Peyer's patch (tissue), 4 donors: Measurements from ENCODE around the gene PBX1. TPM values are rescaled to one million over a fixed set of nuclear protein-coding genes. Genes with fewer than 3 reads are reported as not detected.

Source experiments
- DNase-seq, 3 donors: peaks; one replicate each; pipeline ENCODE4 v3.0.0-alpha.2; 2017 to 2019
- H3K27ac ChIP-seq, 4 donors: fragments of 200-600 bp; sonication (generic); one replicate each; pipeline ENCODE4 v1.5.1; 2016 to 2019
- H3K27me3 ChIP-seq, 2 donors: fragments of 200-600 bp; sonication (generic); one replicate each; pipeline ENCODE4 v1.5.1; 2019
- H3K36me3 ChIP-seq, 3 donors: fragments of 200-600 bp; sonication (generic); one replicate each; pipeline ENCODE4 v1.5.1; 2016 to 2019
- H3K4me1 ChIP-seq, 4 donors: fragments of 200-600 bp; sonication (generic); one replicate each; pipeline ENCODE4 v1.5.1; 2016 to 2019
- H3K4me3 ChIP-seq, 4 donors: fragments of 200-600 bp; sonication (generic); 1 replicate in 3 of 4; 2 replicates in 1 of 4; pipeline ENCODE4 v1.5.1; 2016 to 2019; ENCODE audit warnings: mild to moderate bottlenecking in 1 of 4
- H3K9me3 ChIP-seq, 4 donors: fragments of 200-600 bp; sonication (generic); one replicate each; pipeline ENCODE4 v1.5.1; 2016 to 2019; ENCODE audit warnings: mild to moderate bottlenecking in 1 of 4
- POLR2A ChIP-seq, 2 donors: fragments of 450-650 bp; IDR thresholded peaks; one replicate each; pipeline ENCODE4 v1.5.1; 2017; ENCODE audit warnings: antibody characterized with exemption in 2 of 2, mild to moderate bottlenecking in 2 of 2, moderate library complexity in 2 of 2
- total RNA-seq, 4 donors: library from RNA; depleted of rRNA; stranded (reverse); fragments of >200 nt; gene quantifications; one replicate each; pipeline ENCODE4 v1.1.0, GENCODE V29; 2016
- TF ChIP-seq, protein P1 (sequence below), 6 experiments: fragments of 450-650 bp in 4 of 6; fragments of 200-600 bp in 2 of 6; sonication (generic) in 1 of 6; IDR thresholded peaks; one replicate each; pipeline ENCODE4 v1.5.1; 2017 to 2019; ENCODE audit warnings: antibody characterized with exemption in 6 of 6, mild to moderate bottlenecking in 3 of 6, moderate library complexity in 1 of 6

Gene PBX1
- total RNA-seq, 4 donors from 2014 or later, result 20.6 to 57.5 (median 40.4) TPM

DNA sequence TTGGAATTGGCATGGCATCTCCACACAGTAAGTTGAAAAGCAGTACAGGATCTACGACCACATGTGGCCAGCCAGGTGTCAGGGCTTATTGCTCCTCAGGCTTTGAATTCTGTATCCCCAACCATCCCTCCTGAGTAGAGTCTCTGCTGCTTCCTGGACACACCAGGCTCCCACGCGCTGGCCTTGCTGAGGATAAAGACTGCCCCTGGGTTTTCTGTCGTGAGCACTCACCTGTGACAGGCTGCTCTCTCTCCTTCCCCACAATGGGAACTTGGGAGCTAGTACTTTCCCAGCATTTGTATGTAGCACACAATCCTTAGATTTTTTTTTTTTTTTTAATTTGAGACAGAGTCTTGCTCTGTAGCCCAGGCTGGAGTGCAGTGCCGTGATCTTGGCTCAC is 33.6 kb downstream of the PBX1 start:
- Histone ChIP-seq H3K36me3 (peaks cover 0 to 7% (median 0%) of the 10 kb centered on the region in 3 donors), H3K4me3 (no peak overlapping the region), H3K27me3 (no peaks in the 10 kb centered on the region), H3K27ac (no peak overlapping the region), H3K4me1 (peaks cover 0 to 22% (median 0%) of the 10 kb centered on the region in 4 donors), H3K9me3 (no peaks in the 10 kb centered on the region)
- no peak for DNase-seq
- TF ChIP-seq POLR2A (IDR thresholded peaks at IDR 0.05), result no peak
- TF ChIP-seq, protein P1, sequence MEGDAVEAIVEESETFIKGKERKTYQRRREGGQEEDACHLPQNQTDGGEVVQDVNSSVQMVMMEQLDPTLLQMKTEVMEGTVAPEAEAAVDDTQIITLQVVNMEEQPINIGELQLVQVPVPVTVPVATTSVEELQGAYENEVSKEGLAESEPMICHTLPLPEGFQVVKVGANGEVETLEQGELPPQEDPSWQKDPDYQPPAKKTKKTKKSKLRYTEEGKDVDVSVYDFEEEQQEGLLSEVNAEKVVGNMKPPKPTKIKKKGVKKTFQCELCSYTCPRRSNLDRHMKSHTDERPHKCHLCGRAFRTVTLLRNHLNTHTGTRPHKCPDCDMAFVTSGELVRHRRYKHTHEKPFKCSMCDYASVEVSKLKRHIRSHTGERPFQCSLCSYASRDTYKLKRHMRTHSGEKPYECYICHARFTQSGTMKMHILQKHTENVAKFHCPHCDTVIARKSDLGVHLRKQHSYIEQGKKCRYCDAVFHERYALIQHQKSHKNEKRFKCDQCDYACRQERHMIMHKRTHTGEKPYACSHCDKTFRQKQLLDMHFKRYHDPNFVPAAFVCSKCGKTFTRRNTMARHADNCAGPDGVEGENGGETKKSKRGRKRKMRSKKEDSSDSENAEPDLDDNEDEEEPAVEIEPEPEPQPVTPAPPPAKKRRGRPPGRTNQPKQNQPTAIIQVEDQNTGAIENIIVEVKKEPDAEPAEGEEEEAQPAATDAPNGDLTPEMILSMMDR (IDR thresholded peaks at IDR 0.05), result no peak

DNA sequence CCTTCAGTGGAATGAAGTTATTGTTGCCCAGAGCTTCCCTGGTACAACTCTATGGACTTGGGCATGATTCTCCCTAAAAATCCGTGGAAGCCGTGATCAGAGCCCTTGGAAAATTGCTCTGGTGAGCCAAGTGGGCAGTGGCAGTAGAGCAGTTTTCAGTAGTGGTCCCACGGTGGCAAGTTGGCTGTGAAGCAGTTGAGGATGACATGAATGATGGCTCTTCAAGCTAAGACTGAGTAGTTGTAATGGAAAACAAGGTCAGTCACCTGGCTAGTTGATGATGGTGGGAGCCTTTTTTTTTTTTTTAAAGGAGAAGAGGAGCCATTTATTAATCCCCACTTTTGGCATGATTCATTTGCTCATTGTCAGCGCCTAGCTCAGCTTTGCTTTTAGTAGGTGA is 36.2 kb downstream of the PBX1 start:
- Histone ChIP-seq H3K27me3 (no peaks in the 10 kb centered on the region), H3K9me3 (no peaks in the 10 kb centered on the region), H3K4me3 (no peak overlapping the region), H3K36me3 (peaks cover 0 to 7% (median 0%) of the 10 kb centered on the region in 3 donors), H3K4me1 (peaks cover 0 to 6% (median 0%) of the 10 kb centered on the region in 4 donors), H3K27ac (no peak overlapping the region)
- DNase-seq, result no peak
- TF ChIP-seq POLR2A (IDR thresholded peaks at IDR 0.05), result no peak
- TF ChIP-seq, protein P1 (IDR thresholded peaks at IDR 0.05), result no peak

DNA sequence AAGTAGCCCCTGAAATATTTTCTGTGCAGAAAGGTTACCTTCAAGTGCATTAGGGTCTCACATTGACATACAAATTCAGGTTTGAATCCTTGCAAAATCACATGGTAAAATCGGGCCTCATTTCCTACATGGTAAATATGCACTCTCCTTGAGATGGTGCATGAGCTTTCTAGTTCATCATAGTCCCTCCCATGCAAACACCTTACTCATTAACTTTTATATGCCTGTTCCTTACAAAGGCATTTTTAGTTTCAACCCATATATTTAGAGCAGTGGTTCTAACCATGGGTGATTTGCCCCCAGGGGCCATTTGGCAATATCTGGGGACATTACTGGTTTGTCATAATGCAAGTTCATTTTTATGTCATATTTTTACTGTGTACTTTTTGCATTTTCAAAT is 37.2 kb downstream of the PBX1 start:
- Histone ChIP-seq H3K27me3 (no peaks in the 10 kb centered on the region), H3K4me3 (no peak overlapping the region), H3K27ac (no peak overlapping the region), H3K4me1 (peaks cover 0 to under 1% (median 0%) of the 10 kb centered on the region in 4 donors), H3K36me3 (peaks cover 0 to 7% (median 0%) of the 10 kb centered on the region in 3 donors), H3K9me3 (no peaks in the 10 kb centered on the region)
- TF ChIP-seq POLR2A (IDR thresholded peaks at IDR 0.05), result no peak
- TF ChIP-seq, protein P1 (IDR thresholded peaks at IDR 0.05), result no peak
- DNase-seq, result no peak

DNA sequence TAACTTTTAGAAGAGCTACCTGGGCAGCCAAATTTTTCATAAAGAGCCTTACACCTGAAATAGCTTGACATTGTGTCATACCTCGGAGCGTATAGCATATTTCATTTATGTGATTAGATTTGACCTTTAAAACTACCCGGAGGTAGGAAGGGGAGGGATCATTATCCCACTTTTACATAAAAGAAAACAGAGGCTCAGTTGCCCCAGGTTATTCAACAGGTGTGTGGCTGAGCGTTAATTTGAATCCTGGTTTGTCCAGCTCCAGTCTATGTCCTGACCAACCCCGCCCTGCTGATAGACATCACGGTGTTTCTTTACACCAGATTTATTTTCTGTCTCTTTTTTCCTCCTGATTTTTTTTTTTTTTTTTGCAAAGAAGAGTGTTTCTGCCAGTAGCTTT is 39.7 kb downstream of the PBX1 start:
- Histone ChIP-seq H3K27ac (no peak overlapping the region), H3K27me3 (no peaks in the 10 kb centered on the region), H3K4me3 (no peak overlapping the region), H3K4me1 (peaks cover 0 to 24% (median 0%) of the 10 kb centered on the region in 4 donors), H3K36me3 (peaks cover 0 to 7% (median 0%) of the 10 kb centered on the region in 3 donors), H3K9me3 (no peaks in the 10 kb centered on the region)
- no peak for TF ChIP-seq POLR2A (IDR thresholded peaks at IDR 0.05)
- TF ChIP-seq, protein P1 (IDR thresholded peaks at IDR 0.05), result no peak
- no peak for DNase-seq

DNA sequence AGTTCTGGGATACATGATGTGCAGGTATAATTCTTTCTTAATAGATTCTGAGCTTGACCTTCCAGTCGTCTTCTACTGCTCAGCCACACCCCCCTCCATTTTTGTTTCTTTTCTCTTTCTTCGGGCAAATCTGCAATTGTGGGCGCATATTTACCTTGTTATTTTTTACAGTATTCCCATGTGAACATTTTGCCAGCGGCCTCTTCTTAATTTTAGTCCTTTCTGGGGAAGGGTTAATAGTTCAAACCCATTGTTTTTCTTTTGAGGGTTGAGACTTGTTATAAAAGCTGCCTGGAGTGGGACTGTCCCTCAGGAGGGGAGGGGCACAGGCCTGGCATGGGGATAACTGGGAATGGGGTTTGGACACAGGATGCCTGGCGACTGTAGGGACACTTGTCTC is 40.3 kb downstream of the PBX1 start:
- Histone ChIP-seq H3K27me3 (no peaks in the 10 kb centered on the region), H3K4me1 (peaks cover 0 to 24% (median 0%) of the 10 kb centered on the region in 4 donors), H3K27ac (no peak overlapping the region), H3K9me3 (no peaks in the 10 kb centered on the region), H3K4me3 (no peak overlapping the region), H3K36me3 (peaks cover 0 to 4% (median 0%) of the 10 kb centered on the region in 3 donors)
- no peak for DNase-seq
- TF ChIP-seq, protein P1 (IDR thresholded peaks at IDR 0.05), result no peak
- no peak for TF ChIP-seq POLR2A (IDR thresholded peaks at IDR 0.05)
